KBM-7 (cell line): ENCODE measurements around the gene CHMP3.
"Not testable (repeated sequence)": the region's sequence is repeated elsewhere in the genome, so short reads cannot be mapped to it uniquely, and the experiment has no call there.

Experiments used
- DNase-seq: peaks from one replicate; pipeline ENCODE4 v3.0.0-alpha.2; 2015
- in situ Hi-C: fragments of 300-500 bp; cut with MboI; formaldehyde crosslinking; loops from 2 replicates; pipeline ENCODE4 v1.14.3; 2020; ENCODE audit warnings: low sequenced_read_pairs, low pct_unique_long_range_greater_than_20kb, mixed read lengths

Gene CHMP3

GRCh38 chr2:86552889-86553288, 10.4 kb downstream of the CHMP3 start:
- in situ Hi-C loops: no loop called here

GRCh38 chr2:86549963-86550725, 13.1 kb downstream of the CHMP3 start:
- in situ Hi-C loops, DNase-seq: not testable (repeated sequence)

More at GRCh38 chr2:86552889-86553288, 10.4 kb downstream of the CHMP3 start:
- DNase-seq: no peak

- in situ Hi-C loops, DNase-seq: not testable (repeated sequence)
Measured at GRCh38 chr2:86549440-86549839, 13.8 kb downstream of the CHMP3 start.

- in situ Hi-C loops, DNase-seq: not testable (repeated sequence)
Measured at GRCh38 chr2:86548913-86549396, 14.3 kb downstream of the CHMP3 start.

- DNase-seq, in situ Hi-C loops: not testable (repeated sequence)
Measured at GRCh38 chr2:86548165-86548912, 14.9 kb downstream of the CHMP3 start.

- in situ Hi-C loops, DNase-seq: not testable (repeated sequence)
Measured at GRCh38 chr2:86545296-86545924, 17.8 kb downstream of the CHMP3 start.

GRCh38 chr2:86544278-86545099, 18.8 kb downstream of the CHMP3 start:
- in situ Hi-C loops: not testable (repeated sequence)

GRCh38 chr2:86543793-86544192, 19.4 kb downstream of the CHMP3 start:
- in situ Hi-C loops: no loop called here
- no peak for DNase-seq

More at GRCh38 chr2:86544278-86545099, 18.8 kb downstream of the CHMP3 start:
- DNase-seq: not testable (repeated sequence)

GRCh38 chr2:86543335-86543734, 19.9 kb downstream of the CHMP3 start:
- in situ Hi-C loops: no loop called here
- DNase-seq: no peak

- in situ Hi-C loops: no loop called here
- no peak for DNase-seq
Measured at GRCh38 chr2:86542814-86543213, 20.4 kb downstream of the CHMP3 start.

GRCh38 chr2:86541334-86541733, 21.9 kb downstream of the CHMP3 start:
- no peak for DNase-seq
- in situ Hi-C loops: no loop called here

- no peak for DNase-seq
- in situ Hi-C loops: no loop called here
Measured at GRCh38 chr2:86533589-86533988, 29.7 kb downstream of the CHMP3 start.

- in situ Hi-C loops: no loop called here
- no peak for DNase-seq
Measured at GRCh38 chr2:86525421-86526340, 37.6 kb downstream of the CHMP3 start.

- no peak for DNase-seq
- in situ Hi-C loops: no loop called here
Measured at GRCh38 chr2:86523491-86523890, 39.8 kb downstream of the CHMP3 start.

GRCh38 chr2:86522711-86523110, 40.5 kb downstream of the CHMP3 start:
- no peak for DNase-seq
- in situ Hi-C loops: no loop called here

GRCh38 chr2:86521922-86522321, 41.3 kb downstream of the CHMP3 start:
- DNase-seq: no peak
- in situ Hi-C loops: no loop called here

- peak; percentile 20 for DNase-seq
- in situ Hi-C loops: no loop called here
Measured at GRCh38 chr2:86520153-86520552, 43.1 kb downstream of the CHMP3 start.

- in situ Hi-C loops: no loop called here
- DNase-seq: no peak
Measured at GRCh38 chr2:86519349-86519748, 43.9 kb downstream of the CHMP3 start.
